HG02870 (cell line): ENCODE measurements around the gene SERTAD2.

Experiments
- ATAC-seq: cut with Tn5 transposase; IDR thresholded peaks from one replicate; pipeline ENCODE4 v1.9.1; 2021; ENCODE audit warnings: mild to moderate bottlenecking, moderate library complexity; ENCODE audit not compliant: unreplicated experiment

The SERTAD2 gene

GRCh38 chr2:64586883-64587481, 66.7 kb downstream of the SERTAD2 start:
- ATAC-seq, result no peak

- no peak for ATAC-seq
These were observed 67.7 kb downstream of the SERTAD2 start for GRCh38 chr2:64586054-64586453.

GRCh38 chr2:64582774-64583340, 70.9 kb downstream of the SERTAD2 start:
- peak; percentile 85 for ATAC-seq

DNA sequence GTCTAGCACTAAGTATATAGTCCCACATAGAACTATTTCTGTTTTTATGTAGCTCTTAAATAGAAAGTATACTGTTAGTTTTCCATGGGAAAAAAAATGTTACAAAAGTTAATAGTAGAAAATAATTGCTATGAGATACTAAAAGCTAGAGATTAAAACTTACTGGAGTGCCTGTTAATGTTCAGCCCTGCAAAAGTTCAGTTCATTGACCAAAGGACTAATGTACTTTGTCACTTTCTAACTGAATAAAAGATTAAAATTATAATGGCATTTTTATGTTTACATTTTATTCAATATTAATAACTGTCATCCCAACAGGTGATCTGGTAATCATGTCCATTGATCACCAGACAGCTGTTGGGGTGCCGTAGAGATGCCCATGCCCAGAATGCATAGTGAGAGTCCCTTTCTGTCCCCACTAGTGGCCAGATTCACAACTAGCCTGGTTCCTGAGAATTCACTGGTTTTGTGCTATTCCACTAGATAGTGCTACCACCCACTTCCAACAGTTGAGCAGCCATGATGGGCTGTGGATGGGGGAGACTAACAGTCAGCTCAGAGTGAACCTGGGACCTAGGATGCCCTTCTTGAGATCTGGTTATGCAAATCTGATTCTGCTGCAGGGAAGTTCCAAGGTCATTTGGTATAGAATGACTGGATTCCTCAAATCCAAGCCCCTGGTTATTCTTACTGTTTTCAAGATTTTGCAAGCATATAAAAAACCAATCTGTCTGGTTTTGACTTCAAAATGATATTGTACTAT, 71.8 kb downstream of the SERTAD2 start:
- ATAC-seq, result peak; percentile 37
